Hepatocyte (in vitro differentiated cells): ENCODE measurements around the gene HEPN1.

Experiments
- CTCF ChIP-seq: fragments of 200-600 bp; sonication (generic); IDR thresholded peaks from 2 replicates; pipeline ENCODE4 v1.5.1; 2016; ENCODE audit warnings: antibody characterized with exemption, mild to moderate bottlenecking; ENCODE audit not compliant: poor library complexity
- EZH2 ChIP-seq: fragments of 200-600 bp; sonication (generic); IDR thresholded peaks from 2 replicates; pipeline ENCODE4 v1.6.1; 2016; ENCODE audit warnings: antibody characterized with exemption, mild to moderate bottlenecking, borderline replicate concordance
- EZH2phosphoT487 ChIP-seq: fragments of 200-600 bp; sonication (generic); IDR thresholded peaks from one replicate; pipeline ENCODE4 v1.6.1; 2018; ENCODE audit warnings: antibody characterized with exemption, mild to moderate bottlenecking, low read depth, moderate library complexity; ENCODE audit not compliant: unreplicated experiment, severe bottlenecking

GRCh38 chr11:124950601-124951330 is 31.7 kb downstream of the HEPN1 start:
- TF ChIP-seq CTCF: no peak
- TF ChIP-seq EZH2phosphoT487: no peak
- TF ChIP-seq EZH2: no peak
